Measurements from ENCODE around the gene BAG1.

- TF ChIP-seq REST (IDR thresholded peaks at IDR 0.05; ENCODE audit: borderline replicate concordance in 1 of 2, low read depth in 1 of 2, low read length in 2 of 2) (no peak), RERE (CRISPR knock-in tag; IDR thresholded peaks at IDR 0.05; ENCODE audit: low read depth) (no peak), SMYD3 (CRISPR knock-in tag; IDR thresholded peaks at IDR 0.05) (no peak), ATF7 (IDR thresholded peaks at IDR 0.05) (no peak), ATF7 (CRISPR knock-in tag; IDR thresholded peaks at IDR 0.05) (no peak), KDM1A (CRISPR knock-in tag; IDR thresholded peaks at IDR 0.05) (no peak), RAD21 (CRISPR knock-in tag; IDR thresholded peaks at IDR 0.05) (no peak), ZNF704 (CRISPR knock-in tag; IDR thresholded peaks at IDR 0.05; ENCODE audit: borderline replicate concordance) (no peak), CEBPZ (IDR thresholded peaks at IDR 0.05; ENCODE audit: low read length) (no peak), U2AF1 (optimal IDR thresholded peaks at IDR 0.05; ENCODE audit: low read depth, low read length) (no peak)
Observed at GRCh38 chr9:33288235-33288634, 23.7 kb upstream of the BAG1 start.

All from HepG2 (cell line).